GM18511 (cell line): Measurements from ENCODE around the gene HES6.
A peak's percentile ranks its signal among the peaks of the same experiment; 100 is the strongest.

Experiments used
- ATAC-seq: cut with Tn5 transposase; IDR thresholded peaks from one replicate; pipeline ENCODE4 v1.9.1; 2021; ENCODE audit warnings: mild to moderate bottlenecking, moderate library complexity; ENCODE audit not compliant: unreplicated experiment

HES6 gene, protein sequence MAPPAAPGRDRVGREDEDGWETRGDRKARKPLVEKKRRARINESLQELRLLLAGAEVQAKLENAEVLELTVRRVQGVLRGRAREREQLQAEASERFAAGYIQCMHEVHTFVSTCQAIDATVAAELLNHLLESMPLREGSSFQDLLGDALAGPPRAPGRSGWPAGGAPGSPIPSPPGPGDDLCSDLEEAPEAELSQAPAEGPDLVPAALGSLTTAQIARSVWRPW

DNA sequence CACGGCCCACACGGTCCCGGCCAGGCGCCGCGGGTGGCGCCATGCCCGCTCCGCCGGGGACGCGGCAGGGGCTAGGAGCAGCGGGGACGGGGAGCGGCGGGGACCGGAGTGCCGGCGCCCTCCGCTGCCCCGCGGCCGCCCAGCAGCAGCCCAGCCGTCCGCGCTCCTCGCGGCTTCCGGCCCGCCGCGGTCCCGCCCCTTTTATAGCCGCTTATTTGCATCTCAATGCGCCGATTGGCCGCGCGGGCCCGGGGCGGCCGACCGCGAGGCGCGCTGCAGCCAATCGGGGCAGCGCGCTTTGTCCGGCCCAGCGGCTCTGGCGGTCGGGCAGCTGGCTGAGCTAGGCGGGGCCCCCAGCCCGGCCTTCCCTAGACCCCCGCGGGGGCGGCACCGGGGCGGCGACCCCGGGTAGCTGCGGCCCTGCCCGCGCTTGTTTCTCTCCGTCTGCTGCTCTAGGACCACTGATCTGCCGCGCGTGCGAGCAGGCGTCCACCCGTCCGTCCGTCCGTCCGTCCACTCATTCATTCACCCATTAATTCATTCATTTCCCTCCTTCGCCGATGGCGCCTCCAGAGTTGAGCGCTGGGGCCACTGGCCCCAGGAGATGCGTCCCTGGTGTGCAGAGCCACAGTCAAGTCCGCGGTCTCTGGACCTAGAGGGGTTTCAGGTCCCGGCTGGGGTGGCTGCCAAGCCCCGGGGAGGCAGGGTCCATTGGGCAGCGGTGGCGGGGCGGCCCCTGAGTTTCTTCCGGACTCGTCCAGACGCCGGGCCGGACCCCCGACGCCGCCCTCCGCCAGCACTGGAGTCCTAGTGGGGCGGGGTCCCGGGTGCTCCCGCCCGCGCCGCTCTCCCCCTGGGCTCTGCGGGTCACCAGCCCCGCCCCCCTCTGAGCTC is at the start of gene HES6:
TSS of gene HES6 (minus strand) at position 176 of the 894 bp plus-strand sequence. CDS start at position 43, 133 bp downstream.
- peak; percentile 86 for ATAC-seq

DNA sequence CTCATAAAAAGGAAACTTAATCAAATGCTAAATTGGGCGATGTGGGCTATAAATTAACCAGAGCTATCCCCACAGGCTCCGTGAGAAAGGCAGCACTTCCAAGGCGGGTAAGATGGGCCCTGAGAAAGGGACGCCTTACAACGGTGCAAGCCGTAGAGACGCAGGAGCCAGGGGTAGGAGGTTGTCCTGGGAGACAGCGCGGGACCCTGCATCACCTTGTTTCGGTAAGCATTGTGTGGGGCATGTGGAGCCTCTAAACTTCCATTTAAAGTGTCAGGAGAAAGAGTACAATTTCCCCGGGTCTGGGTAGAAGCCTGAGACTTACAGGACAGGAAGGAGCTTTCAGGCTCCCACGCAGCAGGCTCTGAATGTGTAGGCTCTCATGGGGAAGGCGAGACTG is 49.7 kb upstream of the HES6 start:
- ATAC-seq, result no peak

- ATAC-seq, result peak; percentile 90
These were observed 49.1 kb upstream of the HES6 start for GRCh38 chr2:238288650-238289573.

GRCh38 chr2:238287737-238288649 is 48.2 kb upstream of the HES6 start, which contains the start of gene PER2:
TSS of gene PER2 (minus strand) at chr2:238288610. CDS start at chr2:238277936, 10,674 bp downstream.
- peak; percentile 48 for ATAC-seq

DNA sequence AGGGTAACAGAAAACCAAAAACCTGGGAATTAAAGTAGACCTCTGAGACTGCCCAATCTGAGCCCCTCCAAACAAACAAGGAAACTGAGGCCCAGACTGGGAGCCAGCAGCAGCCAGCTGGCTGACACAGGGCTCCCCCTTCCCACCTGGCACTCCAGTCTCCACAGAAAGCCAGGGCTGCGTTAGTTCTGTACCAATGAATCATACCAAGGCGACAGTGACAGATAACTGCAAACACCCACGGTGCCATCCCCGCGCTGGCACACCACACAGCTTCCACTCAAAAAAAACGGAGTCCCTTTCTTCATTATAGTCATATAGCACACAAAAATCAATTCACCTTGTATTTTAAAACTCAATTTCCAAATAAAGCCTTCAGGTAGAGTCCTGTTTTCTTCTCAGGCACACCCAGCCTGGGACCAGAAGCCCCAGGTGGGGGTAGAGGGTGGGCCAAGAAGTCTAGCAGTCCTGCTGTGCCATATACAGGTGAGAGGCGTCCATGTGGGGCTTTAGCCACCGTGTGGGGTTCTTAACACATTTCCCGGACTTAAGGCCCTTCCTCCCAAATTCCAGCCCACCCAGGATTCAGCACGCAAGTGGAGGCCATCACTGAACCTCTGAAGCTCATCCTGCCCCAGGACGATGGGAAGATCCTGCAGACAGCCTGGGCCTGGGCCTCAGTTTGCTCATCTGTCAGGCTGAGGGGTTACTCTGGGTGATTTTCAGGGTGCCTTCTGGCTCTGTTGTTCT is 47.3 kb upstream of the HES6 start:
- no peak for ATAC-seq

- ATAC-seq, result no peak
These were observed 46.7 kb upstream of the HES6 start for GRCh38 chr2:238286551-238286950.

DNA sequence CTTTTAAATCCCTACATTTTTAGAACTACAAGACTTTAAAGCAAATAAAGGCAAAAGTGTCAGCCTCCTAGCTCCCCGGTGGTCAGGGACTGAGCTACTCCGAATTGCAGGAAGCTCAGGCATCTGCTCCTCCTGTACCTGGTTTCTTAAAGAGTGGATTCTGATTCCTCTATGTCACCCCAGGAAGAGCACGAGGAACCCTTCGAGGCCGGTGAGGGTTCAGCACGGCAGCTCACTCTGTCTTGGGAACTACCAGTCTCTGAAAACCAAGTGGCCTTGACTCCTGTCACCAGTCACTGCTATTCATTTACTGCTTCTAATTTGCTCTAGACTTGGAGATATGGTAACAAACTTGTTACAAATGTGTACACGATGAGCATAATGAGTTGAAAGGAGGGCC is 46.3 kb upstream of the HES6 start:
- no peak for ATAC-seq

GRCh38 chr2:238285653-238286082 is 45.8 kb upstream of the HES6 start:
- no peak for ATAC-seq

DNA sequence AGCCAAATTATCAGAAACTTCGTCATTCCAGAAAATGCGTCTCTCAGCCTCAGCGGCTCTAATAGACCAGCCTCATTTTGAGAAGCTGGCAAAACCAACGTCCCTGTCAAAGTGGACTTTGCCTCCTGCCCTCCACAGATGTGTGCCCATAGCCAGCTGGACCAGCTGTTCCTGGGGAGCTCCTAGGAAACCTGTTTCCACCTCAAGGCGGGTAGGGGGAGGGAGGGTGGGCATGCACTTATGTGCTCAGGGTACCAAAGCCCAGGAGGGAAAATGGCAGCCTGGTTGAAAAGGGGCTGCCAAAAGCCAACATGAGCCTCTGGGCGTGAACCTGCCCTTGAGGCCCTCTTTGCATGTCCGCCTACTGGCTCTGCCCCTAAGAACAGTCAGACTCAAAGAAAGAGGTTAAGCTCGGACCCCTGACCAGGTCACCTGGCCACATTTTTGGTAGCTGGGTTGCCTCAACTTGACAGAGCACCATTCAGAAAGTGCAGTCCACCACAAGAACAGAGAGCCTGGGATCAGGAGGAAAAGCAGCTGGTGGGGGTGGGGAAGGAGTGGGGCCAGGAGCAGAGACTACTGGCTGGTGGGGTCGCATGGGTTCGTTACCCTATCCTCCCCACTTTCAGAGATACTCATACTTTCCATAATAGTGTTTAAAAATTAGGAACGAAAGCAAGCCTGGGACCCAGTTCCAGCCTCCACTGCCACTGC is 45.1 kb upstream of the HES6 start:
- no peak for ATAC-seq

DNA sequence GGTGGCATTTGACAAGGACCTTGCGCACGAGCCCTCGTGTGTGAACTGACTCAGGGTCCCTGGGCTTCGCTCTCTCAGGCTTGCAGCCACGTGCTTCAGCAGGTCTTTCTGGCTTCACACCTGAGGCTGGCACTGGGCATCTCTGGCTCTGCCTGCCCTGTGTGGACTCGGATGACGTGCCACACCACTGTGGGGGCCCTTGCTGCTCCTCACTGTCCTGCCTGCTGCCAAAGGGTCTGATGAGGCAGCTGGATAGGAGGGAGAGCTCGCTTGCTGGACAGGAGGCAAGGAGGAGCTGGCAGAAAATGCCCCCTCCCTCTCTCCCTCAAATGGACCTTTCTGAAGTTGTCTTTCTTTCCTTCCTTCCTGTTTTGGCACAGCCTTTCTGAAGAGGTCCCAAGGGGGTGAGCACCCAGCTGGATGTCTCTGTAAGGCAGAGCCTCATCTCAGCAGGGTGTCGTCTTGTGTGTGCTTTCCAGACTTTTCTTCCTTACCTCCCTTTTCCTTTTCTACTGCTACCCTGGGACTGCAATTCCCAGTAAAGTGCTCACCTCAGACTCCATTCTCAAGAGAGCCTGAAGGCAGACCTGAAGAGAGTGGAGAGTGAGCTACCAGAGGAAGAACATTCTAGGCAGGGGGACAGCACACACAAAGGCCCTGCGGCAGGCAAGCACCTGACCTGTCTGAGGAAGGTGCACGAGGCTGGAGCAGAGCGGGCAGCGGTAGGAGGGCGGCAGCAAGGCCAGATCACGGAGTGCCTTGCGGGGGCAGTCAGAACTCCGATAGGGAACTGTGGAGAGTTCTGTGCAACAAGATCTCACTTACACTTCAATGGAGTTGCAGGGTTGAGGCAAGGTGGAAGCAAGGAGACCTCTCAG is 43.3 kb upstream of the HES6 start:
- ATAC-seq, result no peak

GRCh38 chr2:238281826-238282480 is 42.1 kb upstream of the HES6 start:
- ATAC-seq, result no peak

DNA sequence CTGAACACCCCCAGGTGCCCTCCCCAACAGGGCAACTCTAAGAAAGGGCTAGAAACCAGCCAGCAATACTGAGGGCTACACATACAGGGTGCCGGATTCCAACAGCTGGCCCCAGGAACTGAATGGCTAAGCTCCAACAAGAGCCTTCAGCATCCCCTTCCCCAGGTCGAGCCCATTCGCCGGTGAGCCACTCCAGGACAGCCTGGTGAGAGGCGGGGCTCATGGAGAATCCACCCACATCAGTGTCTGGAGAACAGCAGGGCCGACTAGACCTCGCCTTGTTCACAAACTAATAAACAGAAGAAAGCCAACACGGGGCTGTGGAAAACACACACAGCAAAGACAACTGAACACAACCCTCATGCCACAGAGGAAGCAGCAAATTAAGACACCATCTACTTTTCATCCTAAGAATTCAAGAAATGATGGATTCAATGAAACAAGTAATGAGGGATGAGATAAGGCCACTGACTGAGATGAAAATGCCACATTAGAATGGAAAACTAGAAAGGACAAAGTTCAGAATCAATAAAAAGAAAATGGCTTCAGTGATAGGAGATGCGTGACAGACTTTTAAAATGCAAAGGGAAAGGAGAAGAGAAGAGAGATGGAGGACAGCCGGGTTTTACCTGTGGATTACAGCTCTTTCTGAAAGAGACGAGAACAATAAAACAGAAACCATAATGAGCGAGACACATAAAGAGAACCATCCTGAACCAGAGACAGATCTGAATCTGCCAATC is 40.4 kb upstream of the HES6 start:
- no peak for ATAC-seq

DNA sequence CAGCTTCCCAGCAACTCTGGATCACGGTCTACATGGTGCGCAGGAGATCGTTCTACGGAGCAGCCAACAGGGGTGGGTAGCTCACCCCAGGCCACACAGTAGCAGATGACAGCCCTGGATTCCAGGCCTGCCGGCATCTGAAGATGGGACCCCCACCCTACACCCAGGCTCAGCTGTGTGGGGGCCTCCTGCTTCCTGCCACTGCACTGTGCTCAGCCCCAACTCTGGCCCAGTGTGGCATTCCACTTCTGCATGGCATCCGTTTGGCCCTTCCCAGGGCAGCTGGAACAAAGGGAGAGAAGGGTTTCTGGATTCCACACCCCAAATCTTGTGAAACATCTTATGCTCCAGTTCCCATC is 39.5 kb upstream of the HES6 start:
- no peak for ATAC-seq

- ATAC-seq, result no peak
These were observed 38.9 kb upstream of the HES6 start for GRCh38 chr2:238278626-238279323.

- ATAC-seq, result no peak
These were observed 37.9 kb upstream of the HES6 start for GRCh38 chr2:238277695-238278094.
